Stimulated activated CD4-positive, alpha-beta T cell treated with anti-CD3 and anti-CD28 coated beads, TNF-alpha, amount 100 ng/mL, for 24 hours (primary cell): Measurements from ENCODE around the gene EIF5AL1.
"Not testable (repeated sequence)": the region's sequence is repeated elsewhere in the genome, so short reads cannot be mapped to it uniquely, and the experiment has no call there.

Source experiments
- DNase-seq, 3 experiments: peaks; one replicate each; pipeline ENCODE4 v3.0.0-alpha.2; 2020; ENCODE audit warnings: low read depth in 3 of 3

EIF5AL1 gene

DNA sequence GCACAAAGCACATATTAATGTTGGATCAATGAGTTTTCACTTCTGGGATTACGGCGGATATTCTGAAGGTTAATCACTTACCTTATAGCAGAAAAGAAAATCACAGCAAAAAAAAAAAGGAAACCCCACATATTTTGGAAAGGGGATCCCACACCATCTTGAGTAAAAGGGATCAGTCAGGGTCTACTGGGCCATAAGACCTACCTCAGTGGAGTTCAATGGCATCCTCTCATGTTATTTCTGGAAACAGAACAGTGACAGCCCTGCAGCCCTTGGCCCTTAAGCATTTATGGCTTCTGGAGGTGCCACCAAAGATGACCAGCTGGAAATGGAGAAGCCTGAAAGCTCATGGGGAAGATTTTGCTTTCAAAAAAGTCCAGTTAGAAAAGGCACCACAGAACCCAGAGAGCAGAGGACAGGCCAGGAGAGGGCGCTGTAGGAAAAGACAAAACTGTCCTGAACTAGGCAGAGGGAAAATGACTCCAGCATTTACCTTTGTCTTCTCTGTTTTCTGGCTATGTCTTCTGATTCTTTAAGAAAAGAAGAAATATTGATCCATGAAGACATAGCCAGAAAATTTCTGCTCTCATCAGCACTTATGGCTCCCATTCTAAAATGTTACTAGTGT lies 2.9 kb upstream of the EIF5AL1 start:
- not testable (repeated sequence) for DNase-seq

DNA sequence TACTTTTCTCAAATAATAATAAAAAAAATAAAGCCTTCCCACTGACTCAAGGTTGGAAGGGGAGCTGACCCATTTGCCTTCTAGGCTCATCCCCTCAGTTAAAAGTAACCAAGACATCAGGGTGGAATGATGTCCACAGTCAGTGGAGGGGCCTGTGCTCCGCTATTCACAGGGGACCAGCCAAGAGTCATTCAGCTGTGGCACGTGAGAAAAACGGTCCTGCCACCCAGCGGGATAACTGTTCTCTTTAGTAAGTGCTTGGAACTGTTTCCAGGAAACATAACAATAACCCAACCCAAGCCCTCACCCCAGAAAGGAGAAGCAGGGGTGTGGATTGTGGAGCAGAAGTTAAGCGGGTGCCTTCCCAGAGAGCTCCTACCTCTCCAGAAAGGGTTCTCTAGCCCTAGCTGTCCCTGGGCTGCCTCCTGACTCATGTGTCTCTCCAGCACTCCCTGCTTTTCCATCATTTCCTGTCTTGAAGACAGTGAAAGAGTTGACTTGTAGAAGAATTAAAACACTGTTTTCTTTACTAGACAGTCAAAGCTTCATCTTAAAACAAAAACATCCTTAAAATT lies 2.3 kb upstream of the EIF5AL1 start:
- not testable (repeated sequence) for DNase-seq

DNA sequence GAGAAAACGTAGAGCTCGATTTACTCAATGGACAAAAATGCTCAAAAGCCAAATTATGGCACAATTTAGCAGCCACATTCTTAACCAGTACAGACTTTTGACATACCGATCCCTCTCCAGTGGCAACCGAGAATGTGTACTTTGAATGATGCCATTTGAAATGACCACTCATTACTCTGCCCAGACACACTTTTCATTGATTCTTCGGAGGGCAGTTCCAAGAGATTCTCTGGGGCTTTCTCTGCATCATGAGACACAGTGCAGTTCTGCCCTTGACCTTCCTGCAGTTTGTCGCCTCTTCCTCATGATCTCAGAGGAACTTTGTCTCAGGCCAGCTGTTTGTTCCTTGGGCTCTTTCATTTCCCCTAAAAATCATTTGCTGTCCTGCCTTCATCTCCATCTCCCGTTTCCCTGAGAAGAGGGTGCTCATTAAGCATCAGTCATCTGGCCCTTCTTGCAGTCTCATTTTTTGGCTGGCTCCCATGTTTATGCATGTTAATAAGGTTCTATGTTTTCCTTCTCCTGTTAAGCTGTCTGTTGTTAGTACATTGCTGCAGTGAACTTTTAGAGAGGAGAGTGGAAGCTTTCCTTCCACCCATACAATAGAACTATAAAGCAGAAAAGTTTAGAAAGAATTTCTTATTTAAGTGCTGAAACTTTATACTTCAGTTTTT lies 4.3 kb downstream of the EIF5AL1 start:
- not testable (repeated sequence) for DNase-seq

DNA sequence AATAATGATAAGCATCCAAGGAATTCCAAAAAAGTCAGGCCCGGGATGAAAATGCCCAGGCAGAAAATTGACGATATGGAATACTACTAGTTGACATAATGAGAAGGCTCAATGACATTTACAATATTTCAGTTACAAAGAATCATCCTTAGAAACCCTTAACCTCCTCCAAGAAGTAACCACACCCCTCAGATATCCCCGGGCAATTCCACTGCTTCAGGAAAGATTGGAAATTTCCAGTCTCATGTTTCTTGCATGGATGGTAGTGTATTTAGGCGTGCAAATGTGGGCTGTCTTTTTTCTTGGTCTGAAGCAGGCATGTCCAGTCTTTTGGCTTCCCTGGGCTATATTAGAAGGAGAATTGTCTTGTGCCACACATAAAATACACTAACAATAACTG lies 5.2 kb downstream of the EIF5AL1 start:
- not testable (repeated sequence) for DNase-seq

DNA sequence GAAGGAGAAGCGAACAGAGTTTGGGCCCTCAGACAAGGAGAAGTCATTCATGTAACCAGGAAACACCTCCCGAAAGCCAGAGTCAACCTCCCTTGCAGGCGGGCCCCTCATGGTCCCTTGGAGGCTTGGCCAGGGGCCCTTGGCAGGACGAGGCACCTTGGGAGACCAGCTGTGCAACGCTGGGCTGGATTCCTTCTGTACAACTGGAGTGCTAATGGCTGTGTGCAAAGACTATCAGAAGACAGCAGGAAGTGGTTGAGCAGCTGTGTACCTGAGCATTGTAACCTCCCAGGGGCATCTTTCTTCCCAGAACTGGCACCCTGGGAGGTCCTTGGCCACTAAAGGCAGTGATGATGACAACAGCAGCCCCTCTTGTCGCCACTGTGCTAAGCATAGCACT lies 9.4 kb downstream of the EIF5AL1 start:
- DNase-seq, result not testable (repeated sequence)

DNA sequence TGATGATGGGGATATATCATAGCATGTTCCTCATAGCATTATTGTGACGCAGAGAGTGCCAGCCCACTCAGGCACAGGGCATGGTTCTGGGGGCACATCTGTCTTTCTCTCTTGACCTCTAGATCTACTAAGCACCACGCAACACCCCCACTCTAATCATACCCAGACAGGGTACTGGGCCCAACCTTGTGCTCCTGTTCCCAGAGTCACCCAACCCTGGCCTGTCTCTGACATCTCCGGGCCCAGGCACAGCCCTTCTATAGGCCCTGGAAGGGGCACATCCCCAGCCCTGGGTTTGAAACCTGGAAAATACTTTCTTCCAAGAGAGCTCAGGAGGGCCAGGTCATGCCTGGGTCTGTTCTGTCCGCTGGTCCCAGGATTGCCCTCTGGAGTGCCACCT lies 10.1 kb downstream of the EIF5AL1 start:
- DNase-seq, result not testable (repeated sequence)

DNA sequence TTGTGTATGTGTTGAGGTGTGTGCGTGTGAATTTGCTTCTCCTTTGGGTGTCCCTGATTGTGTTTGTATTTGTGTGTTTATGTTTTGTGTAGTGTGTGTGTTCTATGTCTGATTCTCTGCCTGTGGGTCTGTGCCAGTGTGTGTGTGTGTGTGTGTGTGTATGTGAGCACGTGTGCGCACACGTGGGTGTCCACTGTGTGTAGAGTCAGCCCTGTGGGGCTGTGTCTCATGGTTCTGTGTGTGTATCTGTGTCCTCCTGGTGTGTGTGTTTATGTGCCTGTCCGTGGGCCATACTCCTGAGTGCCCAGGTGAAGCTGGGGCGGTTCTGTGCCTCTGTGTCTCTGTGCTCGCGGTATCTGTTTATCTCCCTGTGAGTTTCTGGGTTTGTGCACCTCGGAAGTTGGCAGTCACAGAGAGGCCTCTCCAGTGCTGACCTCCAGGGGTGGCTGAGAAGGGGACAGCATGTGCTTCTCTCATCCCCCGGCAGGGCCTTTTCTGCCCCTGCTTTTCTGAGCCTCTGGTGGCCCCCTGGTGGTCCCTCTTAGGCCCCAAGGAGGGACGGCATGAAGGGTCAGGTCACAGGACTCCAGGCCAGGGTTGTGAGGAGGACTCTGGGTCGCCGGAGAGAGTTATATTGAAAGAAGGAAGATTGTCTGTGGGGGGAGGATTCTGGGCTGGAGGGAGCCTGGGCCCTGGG lies 11.0 kb downstream of the EIF5AL1 start:
- not testable (repeated sequence) for DNase-seq

DNA sequence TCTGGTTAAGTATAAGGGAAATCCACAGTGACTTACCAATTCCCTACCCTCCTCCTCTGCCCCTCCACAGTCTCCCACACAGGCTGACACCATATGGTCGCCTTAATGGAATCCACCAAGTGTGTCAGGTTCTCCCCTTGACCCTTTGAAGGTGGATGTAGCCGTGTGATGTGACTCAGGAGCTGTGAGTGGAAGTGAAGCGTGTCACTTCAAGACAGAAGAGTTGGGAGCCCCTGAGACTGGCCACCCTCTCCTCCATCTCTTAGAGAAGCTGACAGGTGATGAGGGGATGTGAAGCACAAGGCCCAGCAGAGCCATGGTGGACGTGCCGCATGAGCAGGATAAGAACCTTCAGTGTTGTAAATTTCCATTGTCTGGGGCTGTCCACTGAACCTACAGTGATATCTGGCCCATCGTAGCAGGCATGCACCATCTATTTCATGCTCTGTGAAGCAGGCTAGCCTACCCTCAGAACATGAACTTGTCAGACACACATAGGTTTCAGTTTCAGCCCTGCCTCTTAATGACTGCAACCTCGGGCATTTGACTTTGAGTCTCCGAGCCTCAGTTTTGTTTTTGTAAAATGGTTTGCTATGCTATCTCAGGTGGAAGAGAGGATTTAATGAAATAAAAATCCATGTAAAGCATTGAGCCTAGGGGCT lies 12.8 kb downstream of the EIF5AL1 start:
- DNase-seq, result not testable (repeated sequence)

DNA sequence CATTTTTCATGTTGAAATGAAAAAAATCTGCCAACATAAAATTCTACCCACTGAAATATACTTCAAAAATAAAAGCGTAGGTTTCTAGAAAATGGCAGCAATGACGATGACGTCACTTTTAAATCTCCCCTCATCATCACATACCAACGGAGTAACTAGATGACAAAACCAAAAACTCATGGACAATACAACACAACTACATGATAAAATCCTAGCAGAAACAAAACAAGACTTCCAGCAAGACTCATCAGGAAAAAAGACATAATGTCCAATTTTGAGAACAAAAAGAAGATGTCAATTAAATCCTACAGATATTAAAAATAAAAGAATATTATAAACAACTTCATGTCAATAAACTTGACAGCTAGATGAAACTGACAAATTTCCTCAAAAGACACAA lies 15.9 kb downstream of the EIF5AL1 start:
- not testable (repeated sequence) for DNase-seq

DNA sequence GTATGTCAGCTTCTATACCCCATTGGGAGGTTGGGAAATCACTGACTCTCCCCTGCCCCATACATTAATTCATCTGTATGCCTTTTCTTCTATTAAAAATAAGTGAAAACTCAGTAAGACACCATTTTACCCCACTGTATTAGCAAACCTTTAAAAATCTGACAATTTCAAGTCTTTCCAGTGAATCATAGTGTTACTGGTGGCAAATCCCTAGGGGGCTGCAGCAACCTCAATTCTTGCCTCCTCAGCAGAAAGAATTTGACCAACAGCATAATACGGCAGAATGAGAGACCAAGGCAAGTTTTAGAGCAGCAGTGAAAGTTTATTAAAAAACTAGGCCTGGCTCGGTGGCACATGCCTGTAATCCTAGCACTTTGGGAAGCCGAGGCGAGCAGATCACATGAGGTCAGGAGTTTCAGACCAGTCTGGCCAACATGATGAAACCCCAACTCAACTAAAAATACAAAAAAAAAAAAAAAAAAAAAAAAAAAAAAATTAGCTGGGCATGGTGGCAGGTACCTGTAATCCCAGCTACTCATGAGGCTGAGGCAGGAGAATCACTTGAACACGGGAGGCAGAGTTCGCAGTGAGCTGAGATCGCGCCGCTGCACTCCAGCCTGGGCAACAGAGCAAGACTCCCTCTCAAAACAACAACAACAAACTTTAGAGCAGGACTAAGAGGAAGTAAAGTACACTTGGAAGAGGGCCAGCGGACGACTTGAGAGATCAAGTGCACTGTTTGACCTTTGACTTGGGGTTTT lies 21.0 kb downstream of the EIF5AL1 start:
- DNase-seq, result not testable (repeated sequence)

DNA sequence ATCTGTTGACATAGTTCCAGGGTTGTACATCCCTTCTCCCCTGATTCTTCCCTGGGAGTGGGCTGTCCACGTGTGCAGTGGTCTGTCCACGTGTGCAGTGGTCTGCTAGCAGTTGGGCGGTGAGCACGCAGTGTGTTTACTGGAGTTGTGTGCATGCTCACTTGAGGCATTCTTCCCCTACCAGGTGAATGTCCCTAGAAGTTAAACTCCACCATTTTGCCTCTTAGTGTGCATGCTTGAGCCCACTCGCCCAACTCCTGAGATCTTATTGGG lies 21.5 kb downstream of the EIF5AL1 start:
- not testable (repeated sequence) for DNase-seq

DNA sequence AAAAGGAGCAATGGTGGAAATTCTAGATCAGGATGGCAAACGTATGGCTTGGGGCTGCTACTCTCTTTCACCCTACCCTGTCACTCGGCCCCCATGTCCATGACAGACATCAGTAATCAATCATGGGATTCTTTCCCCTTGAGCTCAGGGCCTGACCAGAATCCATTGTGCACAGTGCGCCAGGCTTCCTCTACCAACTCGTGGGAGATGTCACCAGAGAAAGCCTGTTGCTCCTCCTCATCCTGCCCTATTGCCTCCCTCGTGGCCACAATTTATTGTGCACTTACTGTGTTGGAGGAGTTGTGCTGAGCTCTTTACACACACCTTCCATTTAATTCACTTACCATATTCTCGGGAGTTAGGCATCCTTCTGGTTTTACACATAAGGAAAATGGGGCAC lies 26.0 kb downstream of the EIF5AL1 start:
- DNase-seq, result not testable (repeated sequence)

DNA sequence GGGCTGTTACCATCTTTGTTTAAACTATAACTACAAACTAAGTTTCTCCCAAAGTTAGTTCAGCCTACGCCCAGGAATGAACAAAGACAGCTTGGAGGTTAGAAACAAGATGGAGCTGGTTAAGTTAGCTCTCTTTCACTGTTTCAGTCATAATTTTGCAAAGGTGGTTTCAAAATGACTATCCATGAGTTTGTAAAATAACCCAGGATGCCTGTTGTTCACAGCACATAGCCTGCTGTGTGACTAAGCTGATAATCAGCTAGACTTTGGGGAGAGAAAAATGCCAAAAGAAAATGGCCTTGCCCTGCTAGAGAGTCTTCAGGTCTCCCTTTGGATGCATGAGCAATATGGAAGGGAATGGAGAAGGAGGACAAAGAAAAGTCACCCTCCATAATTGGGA lies 28.6 kb downstream of the EIF5AL1 start:
- DNase-seq, result not testable (repeated sequence)

DNA sequence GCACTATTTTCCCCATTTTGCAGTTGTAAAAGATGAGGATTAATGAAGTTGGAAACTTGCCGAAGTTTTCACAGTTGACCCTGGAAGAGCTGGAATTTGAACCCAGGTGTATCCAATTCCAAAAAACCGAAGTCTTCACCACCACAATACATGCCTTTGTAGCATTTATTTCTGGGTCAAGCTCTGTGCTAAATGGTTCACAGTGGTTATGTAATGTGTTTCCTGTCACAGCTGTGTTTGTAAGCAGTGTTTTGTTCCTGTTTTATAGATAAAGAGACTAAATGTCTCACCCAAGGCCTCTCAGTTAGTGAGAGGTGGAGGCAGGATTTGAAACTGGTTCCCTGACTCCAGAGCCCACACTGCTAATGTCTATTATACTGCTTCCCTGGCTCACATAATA lies 30.3 kb downstream of the EIF5AL1 start:
- DNase-seq, result no peak

DNA sequence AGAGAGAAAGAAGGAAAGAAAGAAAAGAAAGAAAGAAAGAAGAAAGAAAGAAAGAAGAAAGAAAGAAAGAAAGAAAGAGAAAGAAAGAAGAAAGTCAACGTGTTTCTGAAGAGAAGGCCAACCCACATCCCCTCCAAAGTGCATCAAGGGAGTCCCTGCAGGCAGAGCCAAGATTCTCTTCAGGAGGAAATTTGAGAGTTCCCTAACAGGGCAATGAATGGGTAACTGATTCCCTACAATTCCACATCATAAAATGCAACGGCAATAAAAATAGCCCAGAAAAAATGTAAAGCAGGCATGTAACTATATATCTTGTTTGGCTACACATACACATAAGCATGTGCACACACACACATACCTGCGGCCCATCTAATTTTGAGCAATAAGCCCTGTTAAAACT lies 32.1 kb downstream of the EIF5AL1 start:
- DNase-seq, result not testable (repeated sequence)

DNA sequence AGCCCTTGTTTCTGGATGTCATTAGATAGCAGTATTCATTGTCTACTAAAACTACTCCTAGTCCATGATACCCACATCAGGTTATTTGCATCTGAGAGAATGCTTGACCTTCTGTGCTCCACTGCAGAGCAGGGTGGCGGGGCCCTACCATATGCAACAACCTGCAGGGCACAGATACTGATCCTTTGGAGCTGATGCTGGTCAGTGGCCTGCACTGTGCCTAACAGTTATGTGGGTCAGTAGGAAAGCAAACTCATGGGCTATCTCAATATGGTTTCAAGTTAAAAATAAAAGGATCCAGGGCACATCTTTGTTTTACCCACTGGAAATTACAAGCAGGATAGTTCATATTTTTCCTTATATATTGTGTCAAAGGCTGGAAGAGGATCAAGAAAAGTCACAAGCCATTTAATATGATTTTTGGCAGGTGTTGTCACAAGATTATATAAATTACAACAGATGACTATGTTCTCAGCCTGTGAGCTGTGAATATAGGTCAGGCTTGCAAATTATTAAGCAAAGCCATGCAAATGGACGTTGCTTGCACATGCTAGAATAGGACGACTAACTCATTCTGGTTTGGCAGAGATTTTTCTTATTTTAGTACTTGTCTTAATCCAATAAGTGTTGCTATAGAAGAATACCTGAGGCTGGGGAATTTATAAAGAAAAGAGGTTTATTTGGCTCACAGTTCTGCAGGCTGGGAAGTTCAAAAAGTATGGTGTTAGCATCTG lies 32.8 kb downstream of the EIF5AL1 start:
- DNase-seq, result not testable (repeated sequence)

DNA sequence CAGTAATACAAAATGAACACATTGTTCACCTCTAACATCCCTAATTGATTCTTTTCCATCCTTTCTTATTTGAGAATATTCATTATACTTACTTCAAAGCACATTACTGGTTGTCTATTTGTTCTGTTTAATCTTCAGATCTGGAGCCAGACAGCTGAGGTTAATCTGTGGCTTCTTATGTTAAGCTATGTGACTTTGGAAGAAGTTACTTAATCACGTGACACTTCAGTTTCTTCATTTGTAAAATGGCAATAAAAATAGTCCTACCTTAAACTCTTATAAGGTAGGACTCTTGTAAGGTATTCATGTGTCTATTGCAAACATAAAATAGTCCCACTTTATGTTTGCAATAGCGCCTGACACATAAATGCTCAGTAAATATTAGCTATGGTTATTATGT lies 34.8 kb downstream of the EIF5AL1 start:
- not testable (repeated sequence) for DNase-seq

DNA sequence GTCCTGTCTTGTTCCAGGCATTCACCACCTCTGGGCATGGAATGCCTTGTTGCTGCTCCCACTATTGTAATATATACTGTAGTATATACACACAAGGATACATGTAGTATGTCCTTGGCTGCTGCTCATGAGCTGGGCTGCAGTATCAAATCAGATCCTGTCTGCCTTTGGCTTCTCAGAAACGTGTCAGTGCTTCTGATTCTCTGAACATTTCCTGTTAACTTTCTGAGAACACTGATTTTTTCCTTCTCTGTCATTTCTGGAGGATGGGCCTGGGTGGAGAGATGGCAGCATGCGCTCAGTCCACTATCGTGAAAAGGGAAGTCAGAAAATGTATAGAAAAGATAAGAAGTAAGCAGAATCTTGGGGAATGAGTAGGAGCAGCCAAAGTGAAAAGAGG lies 35.6 kb downstream of the EIF5AL1 start:
- no peak for DNase-seq

DNA sequence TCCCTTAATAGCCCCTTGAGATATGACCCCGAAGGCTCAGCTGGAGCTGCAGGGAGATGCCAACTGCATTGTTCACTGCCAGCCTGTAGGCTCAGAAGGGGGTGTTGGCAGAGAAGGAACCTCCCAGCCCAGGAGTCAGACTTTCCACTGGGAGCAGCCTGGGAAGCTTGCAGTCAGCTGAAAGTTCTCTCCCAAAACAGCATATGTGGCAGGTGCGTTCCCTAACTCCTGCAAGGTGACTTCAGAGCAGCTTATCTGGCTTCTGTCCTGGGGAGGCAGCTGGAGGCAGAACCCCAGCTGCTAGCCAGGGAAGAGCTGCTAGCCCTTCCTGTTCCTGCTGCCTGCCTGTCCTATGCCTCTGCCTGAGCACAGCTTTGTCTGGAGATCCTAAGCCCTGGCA lies 39.8 kb downstream of the EIF5AL1 start:
- no peak for DNase-seq

DNA sequence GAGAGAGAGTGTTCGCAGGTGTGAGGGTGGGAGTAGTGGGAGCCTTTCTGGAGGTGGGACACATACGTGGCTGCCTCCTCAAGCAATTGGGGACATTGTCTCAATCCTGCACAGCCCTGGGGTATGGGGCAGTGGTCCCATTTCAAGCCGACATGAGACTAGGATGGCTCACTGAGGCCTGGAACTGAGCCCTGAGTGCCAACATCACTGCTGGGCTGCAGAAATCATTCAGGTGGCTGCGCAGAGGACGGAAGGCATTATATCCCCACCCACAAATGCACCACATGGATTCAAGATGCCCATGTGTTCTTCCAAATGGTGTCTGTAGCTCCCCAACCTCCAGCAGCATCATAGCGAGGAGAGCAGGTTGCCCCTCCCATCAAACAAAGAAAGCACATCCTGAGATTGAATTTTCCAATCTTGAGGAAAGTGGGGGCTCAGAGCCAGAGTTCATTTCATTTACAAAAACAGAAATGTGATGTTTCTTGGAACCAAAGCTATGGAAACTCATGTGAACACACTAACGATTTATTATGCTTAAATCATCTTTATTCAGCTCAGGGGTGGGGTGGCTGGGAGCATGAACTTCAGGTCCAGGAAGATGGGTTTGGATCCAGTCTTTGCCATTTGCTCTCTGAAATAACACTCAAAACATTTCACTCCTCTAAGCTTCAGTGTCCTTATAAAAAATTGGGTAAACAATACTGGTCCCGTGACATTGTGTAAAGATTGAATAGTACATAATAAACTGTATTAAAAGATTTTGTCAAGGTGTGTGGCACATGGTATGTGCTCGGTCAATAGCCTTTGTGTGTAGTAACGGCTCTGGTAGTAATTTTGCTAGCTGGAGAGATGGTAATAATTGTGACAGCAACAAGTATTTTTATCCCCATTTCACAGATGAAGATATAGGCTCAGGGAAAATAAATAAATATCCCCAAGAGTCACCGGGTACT lies 43.3 kb downstream of the EIF5AL1 start:
- no peak for DNase-seq
